DMS53 treated with DMSO at 0.1 percent for 48 hours (cell line): ENCODE results near the gene RABGGTA.

Source experiments
- DNase-seq: peaks from one replicate; lab custom pipeline; 2025; ENCODE audit not compliant: unreplicated experiment; lab: John Stamatoyannopoulos, UW

The RABGGTA gene

DNA sequence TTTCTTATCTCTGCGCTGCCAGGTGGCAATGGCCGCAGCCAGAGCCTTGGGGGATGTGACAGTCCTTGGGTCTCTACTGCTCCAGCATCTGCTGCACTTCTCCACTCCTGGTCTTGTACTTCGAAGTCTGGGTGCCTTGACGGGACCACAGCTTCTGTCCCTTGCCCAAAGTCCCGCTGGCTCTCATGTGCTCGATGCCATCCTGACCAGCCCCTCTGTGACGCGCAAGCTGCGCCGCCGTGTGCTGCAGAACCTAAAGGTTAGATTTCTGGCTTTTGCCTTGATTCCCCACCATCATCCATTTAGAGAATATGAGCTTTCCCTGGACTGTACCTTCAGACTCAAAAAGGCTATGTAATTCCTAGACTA lies 32.6 kb upstream of the RABGGTA start:
- DNase-seq, result no peak

- DNase-seq, result no peak
These were observed 29.1 kb upstream of the RABGGTA start for GRCh38 chr14:24300326-24300980.

- peak; percentile 54 for DNase-seq
These were observed 28.1 kb upstream of the RABGGTA start, which contains the start of the genes DHRS1 and NOP9 for GRCh38 chr14:24299255-24300191. Gene DHRS1, minus strand, starts transcription at chr14:24299780. Its CDS starts 674 bp downstream, at chr14:24299106. Gene NOP9, plus strand, starts transcription at chr14:24299850. Its CDS starts 105 bp downstream, at chr14:24299955.

GRCh38 chr14:24298892-24299254 lies 27.5 kb upstream of the RABGGTA start:
- no peak for DNase-seq

DNA sequence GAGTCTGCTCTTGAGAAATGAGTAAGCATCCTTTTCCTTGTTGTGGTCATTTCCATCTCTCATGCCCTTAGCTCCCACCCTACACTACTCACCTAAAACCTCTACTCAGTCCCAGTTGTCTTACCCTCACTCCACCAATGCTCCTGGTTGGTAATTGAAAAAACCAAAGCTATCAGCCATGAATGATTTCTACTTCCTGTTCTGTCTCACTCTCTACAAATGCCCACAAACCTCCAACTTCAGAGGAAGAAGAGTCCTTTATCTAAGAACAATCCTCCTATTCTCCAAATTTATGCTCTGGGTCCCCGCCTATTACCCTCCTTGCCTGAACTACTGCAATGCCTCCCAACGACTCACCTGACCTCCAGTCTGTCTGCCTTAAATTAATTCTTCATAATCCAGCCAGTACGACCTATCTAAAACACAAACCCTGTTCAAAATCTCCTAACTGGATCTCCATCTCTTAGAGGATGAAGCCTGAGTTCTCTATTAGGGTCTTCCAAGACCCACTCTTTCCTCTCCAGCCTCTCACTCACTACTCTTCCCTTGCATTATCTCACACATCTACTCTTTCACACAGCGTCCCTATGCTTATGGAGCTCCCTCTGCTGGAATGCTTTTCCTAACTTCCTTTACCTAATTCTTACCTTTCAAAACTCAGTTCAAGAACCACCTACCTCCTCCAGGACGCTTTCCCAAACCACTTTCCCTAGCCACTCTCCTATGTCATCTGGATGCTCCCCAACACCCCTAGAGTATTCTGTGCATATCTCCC lies 26.0 kb upstream of the RABGGTA start:
- peak; percentile 3 for DNase-seq

- DNase-seq, result peak; percentile 23
These were observed 25.2 kb upstream of the RABGGTA start for GRCh38 chr14:24296341-24297157.

DNA sequence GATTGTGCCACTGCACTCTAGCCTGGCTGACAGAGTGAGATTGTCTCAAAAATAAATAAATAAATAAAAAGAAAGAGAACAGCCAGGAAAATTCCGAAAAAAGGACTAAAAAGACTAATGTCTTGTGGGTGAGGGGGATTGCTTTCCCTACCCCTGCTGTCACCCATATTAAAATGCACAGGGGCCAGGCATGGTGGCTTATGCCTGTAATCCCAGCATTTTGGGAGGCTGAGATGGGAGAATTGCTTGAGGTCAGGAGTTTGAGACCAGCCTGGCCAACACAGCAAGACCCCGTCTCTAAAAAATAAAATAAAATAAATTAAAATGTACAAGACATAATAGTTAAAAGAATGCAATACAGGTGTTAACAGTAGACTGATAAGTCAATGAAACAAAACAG lies 22.1 kb upstream of the RABGGTA start:
- DNase-seq, result no peak

GRCh38 chr14:24292118-24292807 lies 20.9 kb upstream of the RABGGTA start:
- no peak for DNase-seq

GRCh38 chr14:24291446-24292117 lies 20.2 kb upstream of the RABGGTA start:
- DNase-seq, result no peak

- DNase-seq, result no peak
These were observed 19.3 kb upstream of the RABGGTA start for GRCh38 chr14:24290746-24291145.

GRCh38 chr14:24289649-24290280 lies 18.4 kb upstream of the RABGGTA start:
- DNase-seq, result no peak

- no peak for DNase-seq
These were observed 15.6 kb upstream of the RABGGTA start for GRCh38 chr14:24286996-24287395.

DNA sequence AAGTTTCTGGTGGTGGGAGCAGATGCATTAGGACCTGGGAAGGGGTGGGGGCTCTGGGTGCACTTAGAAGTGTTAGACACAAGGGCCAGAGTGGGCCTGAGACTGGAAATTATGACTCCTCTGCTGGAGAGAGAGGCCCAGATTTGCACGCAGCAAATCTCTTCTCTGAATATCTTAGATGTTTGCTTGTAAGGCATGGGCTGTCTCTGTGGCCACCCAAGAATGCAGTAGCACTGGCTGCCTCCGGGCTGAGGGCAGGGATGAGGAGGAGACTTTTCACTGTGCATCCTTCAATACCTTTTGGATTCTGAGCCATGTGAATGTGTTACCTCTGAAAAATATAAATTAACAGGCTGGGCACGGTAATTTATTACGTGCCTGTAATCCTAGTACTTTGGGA lies 14.0 kb upstream of the RABGGTA start:
- DNase-seq, result no peak

GRCh38 chr14:24284501-24285035 lies 13.2 kb upstream of the RABGGTA start:
- no peak for DNase-seq

- no peak for DNase-seq
These were observed 12.5 kb upstream of the RABGGTA start for GRCh38 chr14:24283796-24284460.

GRCh38 chr14:24282736-24283135 lies 11.3 kb upstream of the RABGGTA start:
- no peak for DNase-seq

DNA sequence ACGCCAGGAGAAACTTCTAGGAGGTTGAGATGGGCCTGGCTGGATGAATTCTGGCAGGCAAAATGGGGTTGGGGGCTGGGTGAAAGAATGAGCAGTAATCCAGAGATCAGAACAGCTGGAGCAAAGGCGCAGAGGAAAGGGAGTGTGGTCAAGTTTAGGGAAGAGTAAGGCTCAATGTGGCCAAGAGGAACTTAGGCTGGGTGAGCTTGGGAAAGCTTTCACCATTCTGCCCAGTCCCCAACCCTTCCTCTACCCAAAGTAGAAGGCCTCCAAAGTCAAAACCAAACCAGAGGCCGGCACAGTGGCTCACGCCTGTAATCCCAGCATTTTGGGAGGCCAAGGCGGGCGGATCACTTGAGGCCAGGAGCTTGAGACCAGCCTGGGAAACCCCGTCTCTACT lies 10.2 kb upstream of the RABGGTA start:
- DNase-seq, result no peak

- DNase-seq, result no peak
These were observed 9.5 kb upstream of the RABGGTA start for GRCh38 chr14:24280797-24281460.
